Panc1 (cell line): Measurements from ENCODE around the gene IVNS1ABP. TPM values are rescaled to one million over a fixed set of nuclear protein-coding genes. Genes with fewer than 3 reads are reported as not detected.

ENCODE experiments used
- ATAC-seq: fragments of 200-7000 bp; cut with Tn5 transposase; 2 replicates; pipeline ENCODE4 v1.9.1; 2020; ENCODE audit warnings: mild to moderate bottlenecking, moderate library complexity
- BruUV-seq: library from RNA; stranded (reverse); fragments of 400-500 nt; replicated peaks from 2 replicates; lab custom pipeline; 2021; lab: Mats Ljungman, UMichigan
- CTCF ChIA-PET: fragments of 300-600 bp; sonication (Branson Sonifier 250); formaldehyde crosslinking; loops from one replicate; lab custom pipeline; 2022; ENCODE audit warnings: antibody characterized with exemption; lab: Charles Lee
- POLR2A ChIA-PET: fragments of 300-600 bp; sonication (Branson Sonifier 250); formaldehyde crosslinking; loops from one replicate; lab custom pipeline; 2022; ENCODE audit warnings: antibody characterized with exemption; lab: Charles Lee
- DNase-seq: peaks from one replicate; pipeline ENCODE4 v3.0.0-alpha.2; 2010; ENCODE audit warnings: low read depth, low spot score
- H3K27ac ChIP-seq: 2 replicates; pipeline ENCODE4 v1.5.1; 2011; ENCODE audit warnings: mild to moderate bottlenecking, low read length, inconsistent platforms
- H3K27me3 ChIP-seq: fragments of 200-500 bp; sonication (Bioruptor generic); 2 replicates; pipeline ENCODE4 v1.6.0; 2014; ENCODE audit warnings: low read length, inconsistent platforms; ENCODE audit not compliant: control insufficient read depth, insufficient read depth
- H3K36me3 ChIP-seq: fragments of 200-500 bp; sonication (Bioruptor generic); 2 replicates; pipeline ENCODE4 v1.5.1; 2014; ENCODE audit warnings: inconsistent platforms, mild to moderate bottlenecking, low read length, moderate library complexity; ENCODE audit not compliant: control insufficient read depth, insufficient read depth
- H3K4me1 ChIP-seq: 2 replicates; pipeline ENCODE4 v1.5.1; 2011; ENCODE audit warnings: inconsistent platforms, mild to moderate bottlenecking, low read length, moderate library complexity; ENCODE audit not compliant: control insufficient read depth, insufficient read depth
- H3K4me3 ChIP-seq, 2 experiments: 2 replicates each; pipeline ENCODE4 v1.5.1; 2011 to 2012; ENCODE audit warnings: low read depth in 2 of 2, low read length in 2 of 2, mild to moderate bottlenecking in 2 of 2, inconsistent platforms in 1 of 2, moderate library complexity in 1 of 2
- H3K9me3 ChIP-seq: fragments of 200-500 bp; sonication (Bioruptor generic); 2 replicates; pipeline ENCODE4 v1.5.1; 2014; ENCODE audit warnings: low read depth, mild to moderate bottlenecking, inconsistent platforms, low read length, moderate library complexity; ENCODE audit not compliant: control insufficient read depth, insufficient read depth
- CTCF ChIP-seq: fragments of 450-650 bp; IDR thresholded peaks from 2 replicates; pipeline ENCODE4 v1.5.1; 2017; ENCODE audit warnings: mild to moderate bottlenecking
- POLR2AphosphoS5 ChIP-seq: IDR thresholded peaks from 2 replicates; pipeline ENCODE4 v1.6.1; 2012; ENCODE audit warnings: mild to moderate bottlenecking, low read depth, low read length, moderate library complexity
- SIN3A ChIP-seq: IDR thresholded peaks from 2 replicates; pipeline ENCODE4 v1.6.1; 2012; ENCODE audit warnings: low read depth, mild to moderate bottlenecking, low read length, moderate library complexity, borderline replicate concordance; ENCODE audit not compliant: insufficient read depth
- TCF7L2 ChIP-seq: IDR thresholded peaks from 2 replicates; pipeline ENCODE4 v1.6.1; 2011; ENCODE audit warnings: mild to moderate bottlenecking, low read depth, low read length, inconsistent platforms
- in situ Hi-C: cut with HindIII; loops from 2 replicates; pipeline ENCODE4 v1.10.0; 2016; ENCODE audit warnings: low sequenced_read_pairs, low pct_unique_long_range_greater_than_20kb
- intact Hi-C: fragments of 100-400 bp; cut with micrococcal nuclease; formaldehyde crosslinking; loops from one replicate; pipeline ENCODE4 v1.10.0; 2022; ENCODE audit not compliant: unreplicated experiment
- total RNA-seq: library from RNA; stranded (reverse); gene quantifications from one replicate; pipeline ENCODE4 v1.2.1, GENCODE V29; 2021; ENCODE audit not compliant: unreplicated experiment
- TF ChIP-seq, protein P1 (sequence below), 2 experiments: IDR thresholded peaks; 2 replicates each; pipeline ENCODE4 v1.6.1; 2011 to 2012; ENCODE audit warnings: low read depth in 2 of 2, control low read depth in 1 of 2, low read length in 1 of 2, mild to moderate bottlenecking in 1 of 2, moderate library complexity in 1 of 2; ENCODE audit not compliant: insufficient read depth in 1 of 2

IVNS1ABP gene
- total RNA-seq, 1 experiment from 2014 or later: 70.2 TPM

DNA sequence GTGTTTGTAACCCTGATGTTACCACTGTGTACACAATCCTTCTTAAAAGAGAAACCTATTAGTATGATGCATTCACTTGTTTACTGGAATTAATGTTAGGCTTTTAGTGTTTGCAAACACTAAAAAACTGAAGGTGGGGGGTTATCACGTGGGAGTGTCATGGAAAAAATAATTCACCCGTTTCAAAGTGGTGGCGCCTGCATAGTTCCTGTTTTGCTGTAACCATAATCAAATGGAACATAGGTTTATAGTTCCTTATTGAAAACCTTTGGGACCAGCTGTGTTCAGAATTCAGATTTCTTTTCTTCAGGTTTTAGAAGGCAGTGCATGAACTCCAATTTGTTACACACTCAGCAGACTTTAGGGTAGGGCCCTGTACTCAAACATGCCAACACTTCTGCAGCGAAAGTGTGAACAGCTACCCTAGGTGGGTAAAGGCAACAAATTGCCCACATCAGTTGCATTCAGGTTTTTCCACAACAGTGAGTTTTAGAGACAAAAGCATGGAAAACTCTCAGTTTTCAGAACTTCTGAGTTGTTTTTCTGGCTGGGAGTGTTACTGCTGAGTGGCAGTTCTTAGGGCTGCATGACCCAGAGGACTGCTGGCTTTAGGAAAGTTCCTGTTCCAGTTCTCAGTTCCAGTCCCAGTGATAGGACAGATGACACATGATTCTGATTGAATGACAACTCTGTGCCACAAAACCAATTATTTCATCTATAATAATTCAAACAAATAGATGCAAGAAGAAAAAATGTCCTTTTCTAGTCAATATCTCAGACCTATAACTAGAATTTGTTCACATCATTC lies 29.1 kb upstream of the IVNS1ABP start:
- in situ Hi-C loops (no loop called here), intact Hi-C loops (no loop called here)
- Histone ChIP-seq H3K4me1 (no peaks in the 10 kb centered on the region), H3K9me3 (no peaks in the 10 kb centered on the region), H3K27me3 (no peaks in the 10 kb centered on the region), H3K27ac (no peak overlapping the region), H3K36me3 (no peaks in the 10 kb centered on the region), H3K4me3 (no peak overlapping the region)
- ATAC-seq (no peak), DNase-seq (no peak)
- BruUV-seq: no TSS peak
- CTCF ChIA-PET: no interaction called here
- no peak for TF ChIP-seq CTCF
- TF ChIP-seq POLR2AphosphoS5: no peak
- TF ChIP-seq, protein P1, sequence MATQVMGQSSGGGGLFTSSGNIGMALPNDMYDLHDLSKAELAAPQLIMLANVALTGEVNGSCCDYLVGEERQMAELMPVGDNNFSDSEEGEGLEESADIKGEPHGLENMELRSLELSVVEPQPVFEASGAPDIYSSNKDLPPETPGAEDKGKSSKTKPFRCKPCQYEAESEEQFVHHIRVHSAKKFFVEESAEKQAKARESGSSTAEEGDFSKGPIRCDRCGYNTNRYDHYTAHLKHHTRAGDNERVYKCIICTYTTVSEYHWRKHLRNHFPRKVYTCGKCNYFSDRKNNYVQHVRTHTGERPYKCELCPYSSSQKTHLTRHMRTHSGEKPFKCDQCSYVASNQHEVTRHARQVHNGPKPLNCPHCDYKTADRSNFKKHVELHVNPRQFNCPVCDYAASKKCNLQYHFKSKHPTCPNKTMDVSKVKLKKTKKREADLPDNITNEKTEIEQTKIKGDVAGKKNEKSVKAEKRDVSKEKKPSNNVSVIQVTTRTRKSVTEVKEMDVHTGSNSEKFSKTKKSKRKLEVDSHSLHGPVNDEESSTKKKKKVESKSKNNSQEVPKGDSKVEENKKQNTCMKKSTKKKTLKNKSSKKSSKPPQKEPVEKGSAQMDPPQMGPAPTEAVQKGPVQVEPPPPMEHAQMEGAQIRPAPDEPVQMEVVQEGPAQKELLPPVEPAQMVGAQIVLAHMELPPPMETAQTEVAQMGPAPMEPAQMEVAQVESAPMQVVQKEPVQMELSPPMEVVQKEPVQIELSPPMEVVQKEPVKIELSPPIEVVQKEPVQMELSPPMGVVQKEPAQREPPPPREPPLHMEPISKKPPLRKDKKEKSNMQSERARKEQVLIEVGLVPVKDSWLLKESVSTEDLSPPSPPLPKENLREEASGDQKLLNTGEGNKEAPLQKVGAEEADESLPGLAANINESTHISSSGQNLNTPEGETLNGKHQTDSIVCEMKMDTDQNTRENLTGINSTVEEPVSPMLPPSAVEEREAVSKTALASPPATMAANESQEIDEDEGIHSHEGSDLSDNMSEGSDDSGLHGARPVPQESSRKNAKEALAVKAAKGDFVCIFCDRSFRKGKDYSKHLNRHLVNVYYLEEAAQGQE (IDR thresholded peaks at IDR 0.05; ENCODE audit: insufficient read depth in 1 of 2, low read depth in 2 of 2, low read length in 1 of 2): no peak
- TF ChIP-seq SIN3A: no peak
- TF ChIP-seq TCF7L2: no peak
- POLR2A ChIA-PET: no interaction called here

GRCh38 chr1:185343306-185343705 lies 26.3 kb upstream of the IVNS1ABP start:
- ChIA-PET POLR2A (no interaction called here), CTCF (no interaction called here)
- no peak for ATAC-seq
- H3K27me3 ChIP-seq: no peaks in the 10 kb centered on the region
- DNase-seq: no peak
- H3K4me3 ChIP-seq: no peak overlapping the region
- no peaks in the 10 kb centered on the region for H3K9me3 ChIP-seq
- in situ Hi-C loops: no loop called here
- no peak overlapping the region for H3K27ac ChIP-seq
- TF ChIP-seq TCF7L2 (no peak), CTCF (no peak), SIN3A (no peak), POLR2AphosphoS5 (no peak)
- TF ChIP-seq, protein P1 (IDR thresholded peaks at IDR 0.05; ENCODE audit: insufficient read depth in 1 of 2, low read depth in 2 of 2, low read length in 1 of 2): no peak
- intact Hi-C loops: no loop called here
- no peaks in the 10 kb centered on the region for H3K4me1 ChIP-seq
- no peaks in the 10 kb centered on the region for H3K36me3 ChIP-seq
- BruUV-seq: no TSS peak
